ENCODE results near the gene CUL4A.

Gene CUL4A

GRCh38 chr13:113192902-113193301, 16.5 kb upstream of the CUL4A start:
- no peak overlapping the region for H3K4me3 ChIP-seq (ENCODE audit: low read length)
- peaks cover 22% of the 10 kb centered on the region for H3K36me3 ChIP-seq (ENCODE audit: control insufficient read depth, insufficient read depth, low read length)
- WGBS (ENCODE audit: insufficient coverage, insufficient read length): no CpG with 5 or more reads among the region's 2 CpGs
- no peaks in the 10 kb centered on the region for H3K27me3 ChIP-seq (ENCODE audit: control insufficient read depth, insufficient read depth, low read length)
- H3K4me1 ChIP-seq (ENCODE audit: control insufficient read depth, insufficient read depth, low read length): no peaks in the 10 kb centered on the region; the same call in 1 of the 2 replicates
- DNase-seq (ENCODE audit: low read depth, low spot score): no peak
- H3K27ac ChIP-seq (ENCODE audit: low read length): no peak overlapping the region
- no peaks in the 10 kb centered on the region for H3K9me3 ChIP-seq (ENCODE audit: control insufficient read depth, insufficient read depth, low read length)

GRCh38 chr13:113195360-113195759, 14.1 kb upstream of the CUL4A start:
- Histone ChIP-seq H3K36me3 (ENCODE audit: control insufficient read depth, insufficient read depth, low read length) (peaks cover 22% of the 10 kb centered on the region), H3K27ac (ENCODE audit: low read length) (no peak overlapping the region), H3K9me3 (ENCODE audit: control insufficient read depth, insufficient read depth, low read length) (no peaks in the 10 kb centered on the region), H3K4me1 (ENCODE audit: control insufficient read depth, insufficient read depth, low read length) (no peaks in the 10 kb centered on the region; the same call in 1 of the 2 replicates), H3K27me3 (ENCODE audit: control insufficient read depth, insufficient read depth, low read length) (no peaks in the 10 kb centered on the region), H3K4me3 (ENCODE audit: low read length) (no peak overlapping the region)
- no peak for DNase-seq (ENCODE audit: low read depth, low spot score)
- no CpG with 5 or more reads among the region's 6 CpGs for WGBS (ENCODE audit: insufficient coverage, insufficient read length)

GRCh38 chr13:113196970-113197737, 12.3 kb upstream of the CUL4A start:
- H3K4me1 ChIP-seq (ENCODE audit: control insufficient read depth, insufficient read depth, low read length): no peaks in the 10 kb centered on the region; the same call in 1 of the 2 replicates
- peaks cover 20% of the 10 kb centered on the region for H3K36me3 ChIP-seq (ENCODE audit: control insufficient read depth, insufficient read depth, low read length)
- no peak overlapping the region for H3K4me3 ChIP-seq (ENCODE audit: low read length)
- no CpG with 5 or more reads among the region's 9 CpGs for WGBS (ENCODE audit: insufficient coverage, insufficient read length)
- no peaks in the 10 kb centered on the region for H3K9me3 ChIP-seq (ENCODE audit: control insufficient read depth, insufficient read depth, low read length)
- DNase-seq (ENCODE audit: low read depth, low spot score): no peak
- H3K27ac ChIP-seq (ENCODE audit: low read length): no peak overlapping the region
- H3K27me3 ChIP-seq (ENCODE audit: control insufficient read depth, insufficient read depth, low read length): no peaks in the 10 kb centered on the region

GRCh38 chr13:113201815-113202214, 7.6 kb upstream of the CUL4A start:
- H3K4me1 ChIP-seq (ENCODE audit: control insufficient read depth, insufficient read depth, low read length): no peaks in the 10 kb centered on the region
- no CpG with 5 or more reads among the region's 2 CpGs for WGBS (ENCODE audit: insufficient coverage, insufficient read length)
- no peaks in the 10 kb centered on the region for H3K9me3 ChIP-seq (ENCODE audit: control insufficient read depth, insufficient read depth, low read length)
- H3K36me3 ChIP-seq (ENCODE audit: control insufficient read depth, insufficient read depth, low read length): peaks cover 13% of the 10 kb centered on the region
- H3K27me3 ChIP-seq (ENCODE audit: control insufficient read depth, insufficient read depth, low read length): no peaks in the 10 kb centered on the region
- no peak overlapping the region for H3K27ac ChIP-seq (ENCODE audit: low read length)
- no peak for DNase-seq (ENCODE audit: low read depth, low spot score)
- H3K4me3 ChIP-seq (ENCODE audit: low read length): no peak overlapping the region

GRCh38 chr13:113202912-113203311, 6.5 kb upstream of the CUL4A start:
- no peak overlapping the region for H3K27ac ChIP-seq (ENCODE audit: low read length)
- no peak overlapping the region for H3K4me3 ChIP-seq (ENCODE audit: low read length)
- DNase-seq (ENCODE audit: low read depth, low spot score): no peak
- H3K27me3 ChIP-seq (ENCODE audit: control insufficient read depth, insufficient read depth, low read length): no peaks in the 10 kb centered on the region
- H3K9me3 ChIP-seq (ENCODE audit: control insufficient read depth, insufficient read depth, low read length): no peaks in the 10 kb centered on the region
- no CpG with 5 or more reads among the region's 4 CpGs for WGBS (ENCODE audit: insufficient coverage, insufficient read length)
- H3K4me1 ChIP-seq (ENCODE audit: control insufficient read depth, insufficient read depth, low read length): no peaks in the 10 kb centered on the region
- peaks cover 5% of the 10 kb centered on the region for H3K36me3 ChIP-seq (ENCODE audit: control insufficient read depth, insufficient read depth, low read length)

GRCh38 chr13:113203507-113204377, 5.7 kb upstream of the CUL4A start:
- no peak for DNase-seq (ENCODE audit: low read depth, low spot score)
- no peak overlapping the region for H3K27ac ChIP-seq (ENCODE audit: low read length)
- H3K36me3 ChIP-seq (ENCODE audit: control insufficient read depth, insufficient read depth, low read length): peaks cover 5% of the 10 kb centered on the region
- WGBS (ENCODE audit: insufficient coverage, insufficient read length): no CpG with 5 or more reads among the region's 12 CpGs
- H3K9me3 ChIP-seq (ENCODE audit: control insufficient read depth, insufficient read depth, low read length): no peaks in the 10 kb centered on the region
- H3K27me3 ChIP-seq (ENCODE audit: control insufficient read depth, insufficient read depth, low read length): no peaks in the 10 kb centered on the region
- H3K4me3 ChIP-seq (ENCODE audit: low read length): no peak overlapping the region
- H3K4me1 ChIP-seq (ENCODE audit: control insufficient read depth, insufficient read depth, low read length): no peaks in the 10 kb centered on the region

- no peak overlapping the region for H3K27ac ChIP-seq (ENCODE audit: low read length)
- H3K27me3 ChIP-seq (ENCODE audit: control insufficient read depth, insufficient read depth, low read length): no peaks in the 10 kb centered on the region
- H3K4me1 ChIP-seq (ENCODE audit: control insufficient read depth, insufficient read depth, low read length): no peaks in the 10 kb centered on the region
- no peak overlapping the region for H3K4me3 ChIP-seq (ENCODE audit: low read length)
- no CpG with 5 or more reads among the region's 5 CpGs for WGBS (ENCODE audit: insufficient coverage, insufficient read length)
- no peaks in the 10 kb centered on the region for H3K9me3 ChIP-seq (ENCODE audit: control insufficient read depth, insufficient read depth, low read length)
- DNase-seq (ENCODE audit: low read depth, low spot score): no peak
- peaks cover 5% of the 10 kb centered on the region for H3K36me3 ChIP-seq (ENCODE audit: control insufficient read depth, insufficient read depth, low read length)
These were observed 5.1 kb upstream of the CUL4A start for GRCh38 chr13:113204378-113204734.

- Histone ChIP-seq H3K36me3 (ENCODE audit: control insufficient read depth, insufficient read depth, low read length) (peaks cover 3% of the 10 kb centered on the region; the same call in 1 of the 2 replicates), H3K27me3 (ENCODE audit: control insufficient read depth, insufficient read depth, low read length) (no peaks in the 10 kb centered on the region), H3K27ac (ENCODE audit: low read length) (no peak overlapping the region), H3K4me3 (ENCODE audit: low read length) (no peak overlapping the region), H3K4me1 (ENCODE audit: control insufficient read depth, insufficient read depth, low read length) (no peaks in the 10 kb centered on the region), H3K9me3 (ENCODE audit: control insufficient read depth, insufficient read depth, low read length) (no peaks in the 10 kb centered on the region)
- DNase-seq (ENCODE audit: low read depth, low spot score): no peak
- no CpG with 5 or more reads among the region's 5 CpGs for WGBS (ENCODE audit: insufficient coverage, insufficient read length)
These were observed 3.9 kb upstream of the CUL4A start for GRCh38 chr13:113205428-113205931.

GRCh38 chr13:113207460-113207859, 2.0 kb upstream of the CUL4A start:
- WGBS (ENCODE audit: insufficient coverage, insufficient read length): no CpG with 5 or more reads among the region's 3 CpGs
- H3K4me1 ChIP-seq (ENCODE audit: control insufficient read depth, insufficient read depth, low read length): no peaks in the 10 kb centered on the region
- peaks cover 3% of the 10 kb centered on the region; the same call in 1 of the 2 replicates for H3K36me3 ChIP-seq (ENCODE audit: control insufficient read depth, insufficient read depth, low read length)
- H3K9me3 ChIP-seq (ENCODE audit: control insufficient read depth, insufficient read depth, low read length): no peaks in the 10 kb centered on the region
- H3K4me3 ChIP-seq (ENCODE audit: low read length): peak overlapping the region; percentile 89; the same call in 1 of the 2 replicates
- H3K27me3 ChIP-seq (ENCODE audit: control insufficient read depth, insufficient read depth, low read length): no peaks in the 10 kb centered on the region
- H3K27ac ChIP-seq (ENCODE audit: low read length): no peak overlapping the region
- no peak for DNase-seq (ENCODE audit: low read depth, low spot score)

- H3K27me3 ChIP-seq (ENCODE audit: control insufficient read depth, insufficient read depth, low read length): no peaks in the 10 kb centered on the region
- no peaks in the 10 kb centered on the region for H3K4me1 ChIP-seq (ENCODE audit: control insufficient read depth, insufficient read depth, low read length)
- no peak overlapping the region for H3K27ac ChIP-seq (ENCODE audit: low read length)
- no CpG with 5 or more reads among the region's 44 CpGs for WGBS (ENCODE audit: insufficient coverage, insufficient read length)
- H3K36me3 ChIP-seq (ENCODE audit: control insufficient read depth, insufficient read depth, low read length): peaks cover 3% of the 10 kb centered on the region; the same call in 1 of the 2 replicates
- peak overlapping the region; percentile 89 for H3K4me3 ChIP-seq (ENCODE audit: low read length)
- DNase-seq (ENCODE audit: low read depth, low spot score): no peak
- H3K9me3 ChIP-seq (ENCODE audit: control insufficient read depth, insufficient read depth, low read length): no peaks in the 10 kb centered on the region
These were observed 1.5 kb upstream of the CUL4A start for GRCh38 chr13:113207890-113208420.
